ENCODE measurements around the gene MAGEB3.

DNA sequence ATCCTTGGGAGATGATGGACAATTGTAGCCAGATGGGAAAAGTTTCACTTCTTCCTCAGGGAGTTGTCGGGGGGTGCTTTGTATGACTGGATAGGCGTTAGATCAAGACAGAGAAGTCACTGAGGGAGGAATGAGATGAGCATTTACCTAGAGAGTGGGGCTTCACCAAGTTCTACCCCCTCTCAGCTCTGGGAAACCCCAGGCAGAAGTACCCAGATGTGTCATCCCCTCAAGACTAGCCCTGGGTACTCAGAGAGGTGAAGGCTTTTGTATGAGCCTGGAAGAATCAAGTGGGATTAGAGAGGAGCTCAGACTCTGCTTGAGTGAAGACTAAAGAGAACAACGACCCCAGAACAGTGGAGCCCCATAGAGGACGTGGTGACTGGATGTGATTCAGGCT, 18.4 kb downstream of the MAGEB3 start:
- TF ChIP-seq, protein P1, sequence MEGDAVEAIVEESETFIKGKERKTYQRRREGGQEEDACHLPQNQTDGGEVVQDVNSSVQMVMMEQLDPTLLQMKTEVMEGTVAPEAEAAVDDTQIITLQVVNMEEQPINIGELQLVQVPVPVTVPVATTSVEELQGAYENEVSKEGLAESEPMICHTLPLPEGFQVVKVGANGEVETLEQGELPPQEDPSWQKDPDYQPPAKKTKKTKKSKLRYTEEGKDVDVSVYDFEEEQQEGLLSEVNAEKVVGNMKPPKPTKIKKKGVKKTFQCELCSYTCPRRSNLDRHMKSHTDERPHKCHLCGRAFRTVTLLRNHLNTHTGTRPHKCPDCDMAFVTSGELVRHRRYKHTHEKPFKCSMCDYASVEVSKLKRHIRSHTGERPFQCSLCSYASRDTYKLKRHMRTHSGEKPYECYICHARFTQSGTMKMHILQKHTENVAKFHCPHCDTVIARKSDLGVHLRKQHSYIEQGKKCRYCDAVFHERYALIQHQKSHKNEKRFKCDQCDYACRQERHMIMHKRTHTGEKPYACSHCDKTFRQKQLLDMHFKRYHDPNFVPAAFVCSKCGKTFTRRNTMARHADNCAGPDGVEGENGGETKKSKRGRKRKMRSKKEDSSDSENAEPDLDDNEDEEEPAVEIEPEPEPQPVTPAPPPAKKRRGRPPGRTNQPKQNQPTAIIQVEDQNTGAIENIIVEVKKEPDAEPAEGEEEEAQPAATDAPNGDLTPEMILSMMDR (IDR thresholded peaks at IDR 0.05) = no peak
- TF ChIP-seq POLR2A (IDR thresholded peaks at IDR 0.05) = no peak

Measured in heart left ventricle (tissue), 13 donors.